Sigmoid colon (tissue), 7 donors: ENCODE measurements around the gene ZNF778. TPM values are rescaled to one million over a fixed set of nuclear protein-coding genes. Genes with fewer than 3 reads are reported as not detected.

ENCODE experiments used
- DNase-seq: peaks from one replicate; pipeline ENCODE4 v3.0.0-alpha.2; 2019
- H3K27ac ChIP-seq, 4 donors: fragments of 200-600 bp; sonication (generic); one replicate each; pipeline ENCODE4 v1.5.1; 2016 to 2019; ENCODE audit warnings: mild to moderate bottlenecking in 1 of 4
- H3K27me3 ChIP-seq, 3 donors: fragments of 200-600 bp; sonication (generic); one replicate each; pipeline ENCODE4 v1.5.1; 2019; ENCODE audit warnings: mild to moderate bottlenecking in 1 of 3
- H3K36me3 ChIP-seq, 4 donors: fragments of 200-600 bp; sonication (generic); one replicate each; pipeline ENCODE4 v1.5.1; 2016 to 2019
- H3K4me1 ChIP-seq, 4 donors: fragments of 200-600 bp; sonication (generic); one replicate each; pipeline ENCODE4 v1.5.1; 2017 to 2019
- H3K4me3 ChIP-seq, 4 donors: fragments of 200-600 bp; sonication (generic); one replicate each; pipeline ENCODE4 v1.5.1; 2017 to 2019; ENCODE audit warnings: mild to moderate bottlenecking in 2 of 4, moderate library complexity in 1 of 4
- H3K9me3 ChIP-seq, 4 donors: fragments of 200-600 bp in 3 of 4; sonication (generic) in 3 of 4; one replicate each; pipeline versions ENCODE4 v1.5.1 to v1.6.1; 2013 to 2019
- CTCF ChIP-seq, 4 experiments: fragments of 450-650 bp in 3 of 4; fragments of 200-600 bp in 1 of 4; IDR thresholded peaks; one replicate each; pipeline ENCODE4 v1.5.1; 2016 to 2019; ENCODE audit warnings: antibody characterized with exemption in 4 of 4, mild to moderate bottlenecking in 3 of 4, moderate library complexity in 2 of 4
- EP300 ChIP-seq, 4 donors: sonication (generic); formaldehyde crosslinking; IDR thresholded peaks; one replicate each; pipeline ENCODE4 v1.6.1; 2017; ENCODE audit warnings: antibody characterized with exemption in 4 of 4
- POLR2A ChIP-seq, 2 donors: fragments of 450-650 bp; IDR thresholded peaks; one replicate each; pipeline ENCODE4 v1.6.1; 2016; ENCODE audit warnings: antibody characterized with exemption in 2 of 2, mild to moderate bottlenecking in 2 of 2, moderate library complexity in 2 of 2
- POLR2AphosphoS5 ChIP-seq, 4 donors: sonication (generic); formaldehyde crosslinking; IDR thresholded peaks; one replicate each; pipeline ENCODE4 v1.6.1; 2017; ENCODE audit warnings: antibody characterized with exemption in 4 of 4
- WGBS, 2 donors: extraction: QIAGEN DNeasy Blood & Tissue Kit; methylation state at CpG; one replicate each; pipeline ENCODE4 v1.1.7; 2013; 5-methylcytosine and 5-hydroxymethylcytosine counted together
- intact Hi-C: fragments of 100-400 bp; cut with DNase I; formaldehyde crosslinking; loops from one replicate; pipeline ENCODE4 v1.15.1; 2023
- polyA plus RNA-seq, 3 donors: library from polyadenylated mRNA; stranded (reverse); fragments of 200-250 nt; gene quantifications; one replicate each; pipeline ENCODE4 v1.2.3, GENCODE V29; 2013
- total RNA-seq, 4 donors: library from RNA; depleted of rRNA; stranded (reverse); fragments of >200 nt; gene quantifications; one replicate each; pipeline ENCODE4 v1.1.0, GENCODE V29; 2016
- donor health status: healthy with polysubstance abuse.
- donor health status: Bipolar disorder and iron deficiency.
- donor health status: healthy.

The ZNF778 gene
- total RNA-seq, result 10 to 100 TPM in 3 of 4 donors, 1 to 10 TPM in 1; 6.4 to 21.8 (median 12.6) TPM
- 10 to 100 TPM in 1 of 3 donors, 1 to 10 TPM in 1, under 1 TPM in 1; 0.69 to 96.1 (median 2.7) TPM for polyA plus RNA-seq

DNA sequence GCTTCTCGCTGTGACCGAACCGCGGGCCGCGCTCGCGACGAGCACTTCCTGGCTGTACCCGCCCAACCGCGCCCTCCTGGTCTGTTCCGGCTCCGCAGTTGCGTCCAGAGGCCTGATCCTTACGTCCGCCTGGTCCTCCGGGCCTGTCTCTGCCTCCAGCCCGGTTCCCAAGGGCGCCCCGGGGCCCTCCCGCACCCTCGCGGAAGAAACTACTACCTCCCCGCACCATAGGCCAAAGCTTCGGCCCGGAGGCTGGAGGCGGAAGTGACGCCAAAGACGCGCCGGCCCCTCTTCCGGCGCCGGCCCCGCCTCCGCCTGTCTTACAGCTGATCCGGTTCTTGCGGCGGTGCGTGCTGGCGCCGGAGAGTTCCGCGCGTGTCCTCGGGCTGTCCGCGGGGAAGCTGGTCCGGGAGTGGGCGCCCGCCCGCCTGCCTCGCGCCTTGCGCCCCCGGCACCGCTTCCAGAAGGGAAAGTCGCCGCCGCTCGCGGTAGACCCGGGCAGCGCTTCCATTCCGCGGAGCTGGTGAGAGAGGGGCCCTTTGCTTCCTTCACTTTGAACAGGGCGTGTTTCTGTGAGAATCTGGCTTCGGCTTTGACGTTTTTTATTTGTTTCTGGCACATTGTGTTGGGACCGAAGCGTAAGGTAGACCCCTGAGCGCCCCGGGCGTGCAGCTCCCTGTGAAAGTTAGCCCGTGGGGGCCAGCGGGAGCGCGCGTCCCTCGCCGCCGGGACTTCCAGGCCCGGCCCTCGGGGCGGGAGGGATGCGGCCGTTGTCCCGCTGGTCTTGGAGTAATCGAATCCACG, at the start of gene ZNF778:
Gene ZNF778 (plus strand): TSS at position 316 of the 804 bp plus-strand sequence. CDS start 3,425 bp downstream, outside the sequence.
- Histone ChIP-seq H3K4me1 (peaks cover 0 to 33% (median 31%) of the 10 kb centered on the region in 4 donors), H3K36me3 (peaks cover 2 to 27% (median 13%) of the 10 kb centered on the region in 4 donors), H3K27me3 (no peaks in the 10 kb centered on the region), H3K9me3 (no peaks in the 10 kb centered on the region), H3K27ac (peak within 1 kb of the TSS; percentile 96 to 98 (median 96)), H3K4me3 (peak within 1 kb of the TSS; percentile 69 to 99 (median 86))
- DNase-seq, result peak; percentile 91
- intact Hi-C loops, result loop anchor here (2.0 to 10.0 kb wide), 6 partner anchors 125 to 1263 kb away; partner anchors contain the start of genes ACSF3, BANP, GALNS and TRAPPC2L
- 0% methylated on average over 91 of the region's 91 CpGs for WGBS, 2 donors
- TF ChIP-seq POLR2AphosphoS5 (IDR thresholded peaks at IDR 0.05), result peak; percentile 82 to 93 (median 92)
- TF ChIP-seq CTCF (IDR thresholded peaks at IDR 0.05), result no peak
- no peak for TF ChIP-seq EP300 (IDR thresholded peaks at IDR 0.05)
- TF ChIP-seq POLR2A (IDR thresholded peaks at IDR 0.05), result peak; percentile 32 to 66

GRCh38 chr16:89168381-89169189, 48.9 kb upstream of the ZNF778 start:
- WGBS, 2 donors, result 27 to 73% methylated on average over 23 of the region's 23 CpGs
- no peak for DNase-seq
- intact Hi-C loops, result no loop called here
- Histone ChIP-seq H3K4me1 (peaks cover 0 to 25% (median 21%) of the 10 kb centered on the region in 4 donors), H3K4me3 (no peak overlapping the region), H3K9me3 (no peaks in the 10 kb centered on the region), H3K27ac (no peak overlapping the region), H3K36me3 (no peaks in the 10 kb centered on the region), H3K27me3 (peaks cover 47 to 90% (median 75%) of the 10 kb centered on the region in 3 donors)
- TF ChIP-seq POLR2AphosphoS5 (IDR thresholded peaks at IDR 0.05) (no peak), CTCF (IDR thresholded peaks at IDR 0.05) (no peak), EP300 (IDR thresholded peaks at IDR 0.05) (no peak), POLR2A (IDR thresholded peaks at IDR 0.05) (no peak)

GRCh38 chr16:89169778-89170177, 47.7 kb upstream of the ZNF778 start:
- no peak overlapping the region for H3K27ac ChIP-seq
- H3K36me3 ChIP-seq, result no peaks in the 10 kb centered on the region
- TF ChIP-seq CTCF (IDR thresholded peaks at IDR 0.05) (no peak), EP300 (IDR thresholded peaks at IDR 0.05) (no peak), POLR2A (IDR thresholded peaks at IDR 0.05) (no peak)
- no peaks in the 10 kb centered on the region for H3K9me3 ChIP-seq
- H3K4me3 ChIP-seq, result no peak overlapping the region
- intact Hi-C loops, result no loop called here
- H3K27me3 ChIP-seq, result peaks cover 44 to 81% (median 69%) of the 10 kb centered on the region in 3 donors
- no peak for DNase-seq
- 70 to 74% methylated on average over 14 of the region's 14 CpGs for WGBS, 2 donors
- H3K4me1 ChIP-seq, result peaks cover 0 to 25% (median 21%) of the 10 kb centered on the region in 4 donors

DNA sequence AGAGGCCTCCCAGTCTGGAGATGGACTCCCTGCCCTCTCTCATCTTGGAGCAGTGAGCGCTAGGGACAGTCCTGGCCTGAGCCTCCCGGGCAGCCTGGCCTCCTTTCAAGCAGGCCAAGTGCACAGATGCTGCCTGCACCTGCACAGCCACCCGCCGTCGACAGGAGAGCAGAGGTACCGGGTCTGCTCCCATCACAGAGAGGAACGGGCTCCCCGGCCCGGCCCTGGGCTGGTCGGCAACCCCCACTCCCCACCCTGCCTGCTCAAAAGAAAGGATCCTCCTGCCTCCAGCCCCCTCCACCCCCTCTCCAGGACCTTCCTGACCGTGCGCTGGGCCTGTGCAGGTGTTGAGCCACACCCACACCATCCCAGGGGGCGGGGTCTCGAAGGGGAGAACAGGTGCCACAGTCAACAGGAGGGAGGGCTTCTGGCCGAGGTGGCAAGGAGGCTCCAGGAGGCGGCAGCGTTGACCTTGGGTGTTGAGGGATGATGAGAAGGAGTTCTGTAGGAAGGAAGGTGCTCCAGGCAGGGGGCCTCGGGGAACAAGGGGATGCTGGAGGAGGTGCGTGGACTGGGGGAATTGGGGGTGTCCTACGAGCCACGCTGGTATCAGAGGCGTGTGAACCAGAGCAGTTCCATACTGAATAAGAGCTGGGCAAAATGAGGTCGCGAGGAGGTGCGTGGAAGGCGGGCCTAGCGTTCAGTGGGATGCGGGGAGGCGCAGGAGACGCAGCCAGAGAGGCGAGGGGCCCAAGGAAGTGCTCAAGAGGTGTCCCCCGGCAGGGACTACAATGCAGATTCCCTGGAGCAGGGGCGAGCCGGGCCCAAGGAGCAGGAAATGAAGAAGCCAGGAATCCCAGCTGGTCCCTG, 46.9 kb upstream of the ZNF778 start:
- Histone ChIP-seq H3K4me1 (peaks cover 0 to 25% (median 21%) of the 10 kb centered on the region in 4 donors), H3K4me3 (peak overlapping the region in 2 of 4 donors; percentile 21 to 34), H3K27ac (no peak overlapping the region), H3K36me3 (no peaks in the 10 kb centered on the region), H3K9me3 (no peaks in the 10 kb centered on the region), H3K27me3 (peaks cover 42 to 76% (median 61%) of the 10 kb centered on the region in 3 donors)
- intact Hi-C loops, result no loop called here
- TF ChIP-seq EP300 (IDR thresholded peaks at IDR 0.05) (no peak), POLR2A (IDR thresholded peaks at IDR 0.05) (no peak), CTCF (IDR thresholded peaks at IDR 0.05) (no peak), POLR2AphosphoS5 (IDR thresholded peaks at IDR 0.05) (no peak)
- DNase-seq, result no peak
- WGBS, 2 donors, result 4 to 14% methylated on average over 34 of the region's 34 CpGs
